LNCAP (cell line): Measurements from ENCODE around the gene PLK1.

Source experiments
- TF ChIP-seq, protein P1 (sequence below): fragments of 450-650 bp; IDR thresholded peaks from 2 replicates; pipeline ENCODE4 v1.5.1; 2017; ENCODE audit warnings: mild to moderate bottlenecking

Gene PLK1

DNA sequence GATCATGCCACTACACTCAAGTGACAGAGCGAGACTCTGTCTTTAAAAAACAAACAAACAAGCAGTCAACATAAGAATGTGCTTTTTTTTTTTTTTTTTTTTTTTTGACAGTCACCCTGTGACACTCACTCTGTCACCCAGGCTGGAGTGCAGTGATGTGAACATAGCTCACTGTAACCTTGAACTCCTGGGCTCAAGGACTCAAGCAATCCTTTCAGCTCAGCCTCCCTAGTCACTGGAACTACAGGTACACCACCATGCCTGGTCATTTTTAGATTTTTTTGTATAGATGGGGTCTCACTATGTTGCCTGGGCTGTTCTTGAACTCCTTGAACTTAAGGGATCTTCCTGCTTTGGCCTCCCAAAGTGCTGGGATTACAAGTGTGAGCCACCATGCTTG is 60.8 kb downstream of the PLK1 start:
- TF ChIP-seq, protein P1, sequence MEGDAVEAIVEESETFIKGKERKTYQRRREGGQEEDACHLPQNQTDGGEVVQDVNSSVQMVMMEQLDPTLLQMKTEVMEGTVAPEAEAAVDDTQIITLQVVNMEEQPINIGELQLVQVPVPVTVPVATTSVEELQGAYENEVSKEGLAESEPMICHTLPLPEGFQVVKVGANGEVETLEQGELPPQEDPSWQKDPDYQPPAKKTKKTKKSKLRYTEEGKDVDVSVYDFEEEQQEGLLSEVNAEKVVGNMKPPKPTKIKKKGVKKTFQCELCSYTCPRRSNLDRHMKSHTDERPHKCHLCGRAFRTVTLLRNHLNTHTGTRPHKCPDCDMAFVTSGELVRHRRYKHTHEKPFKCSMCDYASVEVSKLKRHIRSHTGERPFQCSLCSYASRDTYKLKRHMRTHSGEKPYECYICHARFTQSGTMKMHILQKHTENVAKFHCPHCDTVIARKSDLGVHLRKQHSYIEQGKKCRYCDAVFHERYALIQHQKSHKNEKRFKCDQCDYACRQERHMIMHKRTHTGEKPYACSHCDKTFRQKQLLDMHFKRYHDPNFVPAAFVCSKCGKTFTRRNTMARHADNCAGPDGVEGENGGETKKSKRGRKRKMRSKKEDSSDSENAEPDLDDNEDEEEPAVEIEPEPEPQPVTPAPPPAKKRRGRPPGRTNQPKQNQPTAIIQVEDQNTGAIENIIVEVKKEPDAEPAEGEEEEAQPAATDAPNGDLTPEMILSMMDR = no peak
